Myocyte (in vitro differentiated cells): ENCODE data around the gene TRIM2. TPM values are rescaled to one million over a fixed set of nuclear protein-coding genes. Genes with fewer than 3 reads are reported as not detected.

ENCODE experiments used
- DNase-seq: peaks from one replicate; pipeline ENCODE4 v3.0.0-alpha.2; 2012; ENCODE audit warnings: low read depth
- total RNA-seq: library from RNA; depleted of rRNA; stranded (reverse); fragments of >200 nt; gene quantifications from 2 replicates; pipeline ENCODE4 v1.2.3, GENCODE V29; 2014

TRIM2 gene
- total RNA-seq, 1 donor from 2014 or later: 8.3 TPM

DNA sequence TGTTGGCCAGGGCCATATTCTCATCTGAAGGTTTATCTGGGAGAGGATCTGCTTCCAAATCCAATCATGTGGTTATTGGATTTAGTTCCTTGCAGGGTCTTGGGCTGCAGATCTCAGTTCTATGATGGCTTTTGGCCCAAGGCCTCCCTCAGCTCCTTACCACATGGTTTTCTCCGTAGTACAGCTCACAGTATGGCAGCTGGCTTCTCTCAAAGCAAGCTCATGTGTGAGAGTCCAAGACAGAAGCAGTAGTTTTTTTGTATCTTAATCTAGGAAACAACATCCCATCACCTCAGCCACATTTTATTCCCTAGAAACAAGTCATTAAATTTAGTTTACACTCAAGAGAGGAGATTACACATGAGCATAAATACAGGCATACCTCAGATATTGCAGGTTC lies 164.8 kb downstream of the TRIM2 start:
- DNase-seq: no peak

DNA sequence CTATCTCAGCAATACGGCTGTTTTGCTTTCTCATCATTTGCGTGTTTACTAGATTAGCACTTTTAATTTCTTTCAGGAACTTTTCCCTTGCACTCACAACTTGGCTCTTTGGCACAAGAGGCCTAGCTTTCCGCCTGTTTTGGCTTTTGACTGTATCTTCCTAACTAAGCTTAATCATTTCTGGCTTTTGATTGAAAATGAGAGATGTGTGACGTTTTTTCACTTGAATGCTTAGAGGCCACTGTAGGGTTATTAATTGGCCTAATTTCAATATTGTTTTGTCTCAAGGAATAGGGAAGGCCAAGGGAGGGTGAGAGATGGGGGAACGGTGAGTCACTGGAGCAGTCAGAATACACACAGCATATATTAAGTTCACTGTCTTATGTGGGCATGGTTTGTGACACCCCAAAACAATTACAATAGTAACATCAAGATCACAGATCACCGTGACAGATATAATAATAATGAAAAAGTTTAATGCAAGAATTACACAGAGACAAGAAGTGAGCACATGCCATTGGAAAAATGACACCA lies 167.5 kb downstream of the TRIM2 start:
- no peak for DNase-seq

DNA sequence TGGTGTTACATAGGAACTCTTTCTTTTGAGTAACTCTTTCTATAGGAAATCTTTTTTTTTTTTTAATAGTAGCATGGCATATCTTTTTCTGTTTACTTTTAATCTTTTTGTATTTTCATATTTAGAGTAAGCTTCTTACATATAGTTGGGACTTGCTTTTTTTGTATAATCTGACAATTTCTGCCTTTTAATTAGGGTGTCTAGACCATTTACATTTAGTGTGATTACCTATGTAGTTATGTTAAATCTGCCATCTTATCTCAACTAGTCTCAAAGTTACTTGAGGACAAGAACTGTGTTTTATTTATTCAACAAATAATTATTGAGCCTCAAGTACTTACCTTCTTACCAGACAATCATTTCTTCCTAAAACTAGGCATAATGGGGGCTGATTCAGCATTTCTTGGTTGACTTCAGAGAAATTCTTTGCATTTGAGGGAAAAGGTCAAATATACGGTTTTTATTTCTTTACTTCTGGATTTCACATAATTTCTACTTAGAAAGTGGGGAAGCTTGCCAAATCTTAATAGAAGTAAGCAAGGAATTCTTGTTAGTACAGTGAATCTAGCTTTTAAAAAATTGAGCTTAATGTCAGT lies 168.8 kb downstream of the TRIM2 start:
- DNase-seq: no peak

DNA sequence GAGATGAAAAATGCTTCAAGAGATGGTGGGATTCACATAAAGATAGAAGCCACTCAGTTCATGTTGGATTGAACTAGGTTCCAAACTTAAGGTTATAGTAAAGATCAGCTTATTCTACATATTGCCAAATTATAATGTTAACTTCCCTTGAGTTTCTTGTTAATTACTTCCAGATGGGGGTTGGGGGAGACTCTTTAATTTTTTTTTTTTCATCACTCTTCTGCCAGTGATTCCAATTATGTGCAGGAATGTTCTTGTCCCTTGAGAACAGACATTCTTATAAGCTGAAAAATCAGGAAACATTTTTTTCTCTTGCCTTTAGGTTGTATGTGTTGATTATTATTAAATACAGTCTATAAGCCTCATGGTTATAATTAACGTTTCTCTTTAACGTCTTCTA lies 170.2 kb downstream of the TRIM2 start:
- no peak for DNase-seq

DNA sequence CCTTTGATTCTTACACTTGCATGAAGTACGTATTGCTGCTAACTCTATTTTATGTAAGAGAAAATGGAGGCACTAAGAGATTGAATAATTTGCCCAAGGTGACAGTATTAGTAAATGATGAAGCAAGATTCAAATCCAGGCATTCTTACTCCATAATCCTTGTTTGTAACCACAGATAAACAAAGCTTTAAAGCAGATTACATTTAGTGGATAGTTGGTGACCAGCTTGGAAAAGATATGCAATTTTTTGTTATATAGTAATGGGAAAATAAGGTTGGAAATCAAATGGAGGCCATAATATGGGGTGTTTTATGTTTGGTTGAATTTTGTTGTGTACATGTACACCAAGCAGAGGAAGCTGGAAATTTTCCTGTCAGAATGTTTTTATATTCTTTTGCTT lies 171.1 kb downstream of the TRIM2 start:
- no peak for DNase-seq

DNA sequence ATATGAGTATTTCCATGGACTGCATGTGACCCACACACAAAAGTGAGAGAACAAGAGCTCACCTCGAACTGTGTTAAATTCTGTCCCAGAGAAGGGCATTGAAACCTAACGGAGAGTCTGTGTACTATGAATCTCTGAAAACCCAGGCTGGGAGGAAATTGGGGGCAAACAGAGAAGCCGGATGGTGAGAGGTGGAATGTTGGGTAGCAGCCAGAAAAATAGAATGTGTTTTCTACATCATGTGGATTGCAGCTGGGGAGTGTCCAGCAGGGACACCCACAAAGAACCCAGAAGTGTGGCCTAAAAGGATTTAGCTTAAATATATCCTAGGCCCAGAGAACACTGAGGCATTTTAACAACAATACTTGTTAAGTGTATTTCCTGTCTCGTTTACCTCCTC lies 178.9 kb downstream of the TRIM2 start:
- DNase-seq: no peak

DNA sequence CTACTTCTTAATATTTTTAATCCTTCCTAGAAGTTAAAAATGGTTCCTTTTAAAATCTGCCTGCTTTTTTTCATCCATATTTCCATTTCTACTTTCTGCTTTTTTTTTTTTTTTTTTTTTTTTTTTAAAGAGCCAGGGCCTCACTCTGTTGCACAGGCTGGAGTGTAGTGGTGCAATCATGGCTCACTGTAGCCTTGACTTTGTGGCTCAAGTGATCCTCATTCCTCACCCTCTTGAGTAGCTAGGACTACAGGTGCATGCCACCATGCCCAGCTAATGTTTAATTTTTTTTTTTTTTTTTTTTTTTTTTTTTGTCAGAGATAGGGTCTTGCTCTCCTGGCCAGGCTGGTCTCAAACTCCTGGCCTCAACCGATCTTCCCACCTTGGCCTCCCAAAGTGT lies 179.9 kb downstream of the TRIM2 start:
- DNase-seq: no peak

DNA sequence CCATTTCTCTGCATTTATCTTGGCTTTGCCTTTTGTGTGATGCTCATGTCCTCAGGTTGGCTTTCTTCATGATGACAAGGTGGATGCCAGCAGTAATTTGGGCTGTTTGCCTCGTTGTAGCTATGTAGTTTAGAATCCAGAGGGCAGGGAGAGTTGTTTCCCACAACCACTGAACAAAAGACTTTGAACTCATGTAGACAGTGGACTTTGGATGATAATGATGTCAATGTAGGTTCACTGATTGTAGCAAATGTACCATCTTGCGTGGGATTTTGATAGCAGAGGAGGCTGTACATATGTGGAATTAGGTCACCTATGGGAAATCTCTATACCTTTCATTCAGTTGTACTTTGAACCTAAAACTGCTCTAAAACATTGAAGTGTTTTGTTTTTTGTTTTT lies 181.5 kb downstream of the TRIM2 start:
- DNase-seq: no peak

DNA sequence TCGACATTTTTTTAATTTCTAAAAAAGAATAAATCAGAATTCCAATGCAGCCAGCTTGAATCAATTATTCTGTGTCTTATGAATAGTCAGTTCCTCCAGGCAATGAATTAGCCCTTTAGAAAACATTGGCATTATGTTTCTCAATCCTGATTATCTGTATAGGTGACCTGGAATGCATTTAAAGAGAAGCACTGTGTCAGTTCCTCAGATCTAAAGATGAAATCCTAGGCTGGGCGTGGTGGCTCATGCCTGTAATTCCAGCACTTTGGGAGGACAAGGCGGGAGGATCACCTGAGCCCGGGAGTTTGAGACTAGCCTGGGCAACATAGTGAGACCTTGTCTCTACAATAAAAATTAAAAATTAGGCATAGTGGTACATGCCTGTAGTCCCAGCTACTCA lies 183.7 kb downstream of the TRIM2 start:
- no peak for DNase-seq

Other genes starting within 250 kb of the TRIM2 start
- gene MND1, start 140.2 kb downstream of the TRIM2 start, total RNA-seq: 1.2 TPM in 1 of 2 replicates, not detected in the other